CD8-positive, alpha-beta memory T cell (primary cell): ENCODE measurements around the gene SIPA1L3. TPM values are rescaled to one million over a fixed set of nuclear protein-coding genes. Genes with fewer than 3 reads are reported as not detected.
A peak's percentile ranks its signal among the peaks of the same experiment; 100 is the strongest.

Source experiments
- CTCF ChIA-PET: fragments of 350-600 bp; sonication (Branson Sonifier 250); formaldehyde crosslinking; loops from one replicate; lab custom pipeline; 2021; ENCODE audit warnings: antibody characterized with exemption; lab: Charles Lee
- POLR2A ChIA-PET: fragments of 350-600 bp; sonication (Branson Sonifier 250); formaldehyde crosslinking; loops from one replicate; lab custom pipeline; 2021; ENCODE audit warnings: antibody characterized with exemption; lab: Charles Lee
- DNase-seq, 5 donors: peaks; one replicate each; pipeline versions ENCODE4 v3.0.0 to v3.0.0-alpha.2; 2020 to 2022; ENCODE audit warnings: mixed read lengths in 1 of 5
- H3K27ac ChIP-seq: one replicate; pipeline ENCODE4 v1.7.0; 2013; ENCODE audit warnings: low read depth, mild to moderate bottlenecking, low read length, moderate library complexity
- H3K27me3 ChIP-seq: 2 replicates; pipeline ENCODE4 v1.7.0; 2013; ENCODE audit warnings: low read length, mild to moderate bottlenecking; ENCODE audit not compliant: insufficient read depth, poor library complexity, severe bottlenecking
- H3K36me3 ChIP-seq: 2 replicates; pipeline ENCODE4 v1.7.0; 2013; ENCODE audit warnings: mild to moderate bottlenecking, low read length, moderate library complexity; ENCODE audit not compliant: insufficient read depth
- H3K4me1 ChIP-seq: 2 replicates; pipeline ENCODE4 v1.7.0; 2013; ENCODE audit warnings: mild to moderate bottlenecking, low read length, moderate library complexity; ENCODE audit not compliant: insufficient read depth
- H3K4me3 ChIP-seq: 2 replicates; pipeline ENCODE4 v1.7.0; 2013; ENCODE audit warnings: mild to moderate bottlenecking, low read length
- H3K9me3 ChIP-seq: 2 replicates; pipeline ENCODE4 v1.7.0; 2013; ENCODE audit warnings: mild to moderate bottlenecking, low read length
- H3K27ac Mint-ChIP-seq, 8 donors: one replicate each; pipeline ENCODE4 v1.8.0; 2020 to 2021; ENCODE audit warnings: mixed read lengths in 8 of 8, mild to moderate bottlenecking in 6 of 8, inconsistent platforms in 3 of 8, moderate library complexity in 3 of 8
- H3K27me3 Mint-ChIP-seq, 2 donors: one replicate each; pipeline ENCODE4 v1.8.0; 2020 to 2021; ENCODE audit warnings: mixed read lengths in 2 of 2, mild to moderate bottlenecking in 1 of 2, moderate library complexity in 1 of 2
- H3K36me3 Mint-ChIP-seq, 3 donors: one replicate each; pipeline ENCODE4 v1.8.0; 2020 to 2021; ENCODE audit warnings: mixed read lengths in 3 of 3, inconsistent platforms in 1 of 3, mild to moderate bottlenecking in 1 of 3
- H3K4me1 Mint-ChIP-seq, 3 donors: one replicate each; pipeline ENCODE4 v1.8.0; 2020 to 2021; ENCODE audit warnings: mixed read lengths in 3 of 3, inconsistent platforms in 1 of 3, mild to moderate bottlenecking in 1 of 3
- H3K4me3 Mint-ChIP-seq, 7 donors: one replicate each; pipeline ENCODE4 v1.8.0; 2020 to 2021; ENCODE audit warnings: mixed read lengths in 7 of 7, mild to moderate bottlenecking in 6 of 7, moderate library complexity in 4 of 7, inconsistent platforms in 2 of 7
- H3K9me3 Mint-ChIP-seq, 5 donors: one replicate each; pipeline ENCODE4 v1.8.0; 2020 to 2022; ENCODE audit warnings: mixed read lengths in 5 of 5, mild to moderate bottlenecking in 3 of 5, moderate library complexity in 2 of 5, inconsistent platforms in 1 of 5
- polyA plus RNA-seq: library from polyadenylated mRNA; unstranded; fragments of 300-500 nt; fragmentation: Illumina TruSeq; gene quantifications from one replicate; pipeline ENCODE4 v1.2.3, GENCODE V29; 2021
- total RNA-seq, 2 experiments: library from RNA; stranded (reverse); gene quantifications; one replicate each; pipeline ENCODE4 v1.2.3, GENCODE V29; 2021

Gene SIPA1L3
- total and polyA plus RNA-seq, 3 experiments from 2014 or later: 5.4 to 14.8 (median 11.5) TPM

GRCh38 chr19:37999309-38000213 is 92.6 kb downstream of the SIPA1L3 start:
- peaks cover 0 to 7% (median 6%) of the 10 kb centered on the region in 3 donors for H3K4me1 Mint-ChIP-seq
- POLR2A ChIA-PET: no interaction called here

GRCh38 chr19:38001158-38001781 is 94.3 kb downstream of the SIPA1L3 start:
- Mint-ChIP-seq H3K9me3 (no peaks in the 10 kb centered on the region), H3K27me3 (peaks cover 0 to 1% of the 10 kb centered on the region in 2 donors), H3K27ac (peak overlapping the region in 1 of 8 donors; percentile 42), H3K36me3 (peaks cover 0 to 2% (median 0%) of the 10 kb centered on the region in 3 donors), H3K4me3 (no peak overlapping the region), H3K4me1 (peaks cover 6 to 8% (median 6%) of the 10 kb centered on the region in 3 donors)
- Histone ChIP-seq H3K36me3 (no peaks in the 10 kb centered on the region), H3K4me3 (no peak overlapping the region), H3K4me1 (peaks cover 13% of the 10 kb centered on the region), H3K27me3 (no peaks in the 10 kb centered on the region), H3K27ac (no peak overlapping the region), H3K9me3 (no peaks in the 10 kb centered on the region)
- DNase-seq: no peak
- CTCF ChIA-PET: no interaction called here
- POLR2A ChIA-PET: no interaction called here

More at GRCh38 chr19:37999309-38000213, 92.6 kb downstream of the SIPA1L3 start:
- Mint-ChIP-seq H3K27ac (no peak overlapping the region), H3K9me3 (no peaks in the 10 kb centered on the region), H3K4me3 (no peak overlapping the region), H3K36me3 (peaks cover 0 to 2% (median 0%) of the 10 kb centered on the region in 3 donors), H3K27me3 (peaks cover 0 to 1% of the 10 kb centered on the region in 2 donors)
- CTCF ChIA-PET: no interaction called here
- Histone ChIP-seq H3K4me3 (no peak overlapping the region), H3K27ac (no peak overlapping the region), H3K27me3 (no peaks in the 10 kb centered on the region), H3K4me1 (peaks cover 13% of the 10 kb centered on the region), H3K36me3 (no peaks in the 10 kb centered on the region), H3K9me3 (no peaks in the 10 kb centered on the region)
- DNase-seq: no peak

- Histone ChIP-seq H3K27me3 (no peaks in the 10 kb centered on the region), H3K4me3 (no peak overlapping the region), H3K36me3 (no peaks in the 10 kb centered on the region), H3K27ac (no peak overlapping the region), H3K4me1 (peaks cover 13% of the 10 kb centered on the region), H3K9me3 (no peaks in the 10 kb centered on the region)
- H3K4me3 Mint-ChIP-seq: no peak overlapping the region
- no peak overlapping the region for H3K27ac Mint-ChIP-seq
- peaks cover 0 to 3% (median 2%) of the 10 kb centered on the region in 3 donors for H3K36me3 Mint-ChIP-seq
- DNase-seq: no peak
- POLR2A ChIA-PET: interaction anchor here (0.7 kb wide), 1 partner anchor 84 kb away, joined by 3 read pairs; no protein-coding TSS in a partner anchor
- H3K4me1 Mint-ChIP-seq: peaks cover 6 to 8% (median 6%) of the 10 kb centered on the region in 3 donors
- H3K9me3 Mint-ChIP-seq: no peaks in the 10 kb centered on the region
- CTCF ChIA-PET: no interaction called here
- peaks cover 0 to 1% of the 10 kb centered on the region in 2 donors for H3K27me3 Mint-ChIP-seq
Observed at GRCh38 chr19:38003438-38004185, 96.6 kb downstream of the SIPA1L3 start.

- ChIA-PET POLR2A (no interaction called here), CTCF (no interaction called here)
- H3K27me3 ChIP-seq: no peaks in the 10 kb centered on the region
- Mint-ChIP-seq H3K4me1 (peaks cover 6 to 8% (median 6%) of the 10 kb centered on the region in 3 donors), H3K27ac (no peak overlapping the region), H3K27me3 (peaks cover 0 to 1% of the 10 kb centered on the region in 2 donors), H3K36me3 (peaks cover 0 to 3% (median 2%) of the 10 kb centered on the region in 3 donors), H3K9me3 (no peaks in the 10 kb centered on the region), H3K4me3 (no peak overlapping the region)
- no peaks in the 10 kb centered on the region for H3K9me3 ChIP-seq
- no peaks in the 10 kb centered on the region for H3K36me3 ChIP-seq
- no peak for DNase-seq
- H3K4me1 ChIP-seq: peaks cover 13% of the 10 kb centered on the region
- no peak overlapping the region for H3K27ac ChIP-seq
- no peak overlapping the region for H3K4me3 ChIP-seq
Observed at GRCh38 chr19:38004186-38004520, 97.1 kb downstream of the SIPA1L3 start.

- Histone ChIP-seq H3K4me3 (no peak overlapping the region), H3K27me3 (no peaks in the 10 kb centered on the region), H3K36me3 (no peaks in the 10 kb centered on the region), H3K9me3 (no peaks in the 10 kb centered on the region), H3K27ac (no peak overlapping the region), H3K4me1 (peaks cover 13% of the 10 kb centered on the region)
- Mint-ChIP-seq H3K27ac (no peak overlapping the region), H3K27me3 (no peaks in the 10 kb centered on the region), H3K4me1 (peaks cover 6 to 8% (median 6%) of the 10 kb centered on the region in 3 donors), H3K4me3 (no peak overlapping the region), H3K36me3 (peaks cover 0 to 4% (median 3%) of the 10 kb centered on the region in 3 donors), H3K9me3 (no peaks in the 10 kb centered on the region)
- ChIA-PET POLR2A (no interaction called here), CTCF (no interaction called here)
- no peak for DNase-seq
Observed at GRCh38 chr19:38004521-38005223, 97.7 kb downstream of the SIPA1L3 start.

GRCh38 chr19:38005224-38005614 is 98.2 kb downstream of the SIPA1L3 start:
- Histone ChIP-seq H3K27ac (no peak overlapping the region), H3K4me3 (no peak overlapping the region), H3K4me1 (peaks cover 13% of the 10 kb centered on the region), H3K9me3 (no peaks in the 10 kb centered on the region), H3K27me3 (no peaks in the 10 kb centered on the region), H3K36me3 (no peaks in the 10 kb centered on the region)
- H3K27ac Mint-ChIP-seq: peak overlapping the region in 1 of 8 donors; percentile 93
- no peak overlapping the region for H3K4me3 Mint-ChIP-seq
- H3K36me3 Mint-ChIP-seq: peaks cover 0 to 5% (median 5%) of the 10 kb centered on the region in 3 donors
- ChIA-PET CTCF (no interaction called here), POLR2A (no interaction called here)
- peaks cover 6 to 9% (median 8%) of the 10 kb centered on the region in 3 donors for H3K4me1 Mint-ChIP-seq
- H3K9me3 Mint-ChIP-seq: no peaks in the 10 kb centered on the region
- H3K27me3 Mint-ChIP-seq: no peaks in the 10 kb centered on the region
- DNase-seq: peak in 1 of 5 donors; percentile 21

- H3K27me3 ChIP-seq: no peaks in the 10 kb centered on the region
- Mint-ChIP-seq H3K27ac (peak overlapping the region in 2 of 8 donors; percentile 38), H3K4me1 (peaks cover 6 to 9% (median 9%) of the 10 kb centered on the region in 3 donors), H3K4me3 (no peak overlapping the region), H3K27me3 (no peaks in the 10 kb centered on the region), H3K9me3 (no peaks in the 10 kb centered on the region), H3K36me3 (peaks cover 0 to 5% (median 5%) of the 10 kb centered on the region in 3 donors)
- peak in 1 of 5 donors; percentile 21 for DNase-seq
- H3K27ac ChIP-seq: no peak overlapping the region
- CTCF ChIA-PET: no interaction called here
- H3K4me3 ChIP-seq: no peak overlapping the region
- peaks cover 13% of the 10 kb centered on the region for H3K4me1 ChIP-seq
- POLR2A ChIA-PET: no interaction called here
- no peaks in the 10 kb centered on the region for H3K36me3 ChIP-seq
- H3K9me3 ChIP-seq: no peaks in the 10 kb centered on the region
Observed at GRCh38 chr19:38006361-38007045, 99.5 kb downstream of the SIPA1L3 start.
